Fibroblast of skin of back (primary cell): ENCODE measurements around the gene C11orf54. TPM values are rescaled to one million over a fixed set of nuclear protein-coding genes. Genes with fewer than 3 reads are reported as not detected.

Experiments used
- DNase-seq: peaks from one replicate; pipeline ENCODE4 v3.0.0-alpha.2; 2013
- polyA plus RNA-seq, 2 experiments: library from polyadenylated mRNA; unstranded; fragments of 120-200 nt; gene quantifications; one replicate each; pipeline ENCODE4 v1.2.1, GENCODE V29; 2013; ENCODE audit not compliant: insufficient read length in 2 of 2

The C11orf54 gene
- polyA plus RNA-seq (2013, experiment 1 of 2; ENCODE audit: insufficient read length): 8.3 TPM
- polyA plus RNA-seq (2013, experiment 2 of 2; ENCODE audit: insufficient read length): 11.3 TPM

DNA sequence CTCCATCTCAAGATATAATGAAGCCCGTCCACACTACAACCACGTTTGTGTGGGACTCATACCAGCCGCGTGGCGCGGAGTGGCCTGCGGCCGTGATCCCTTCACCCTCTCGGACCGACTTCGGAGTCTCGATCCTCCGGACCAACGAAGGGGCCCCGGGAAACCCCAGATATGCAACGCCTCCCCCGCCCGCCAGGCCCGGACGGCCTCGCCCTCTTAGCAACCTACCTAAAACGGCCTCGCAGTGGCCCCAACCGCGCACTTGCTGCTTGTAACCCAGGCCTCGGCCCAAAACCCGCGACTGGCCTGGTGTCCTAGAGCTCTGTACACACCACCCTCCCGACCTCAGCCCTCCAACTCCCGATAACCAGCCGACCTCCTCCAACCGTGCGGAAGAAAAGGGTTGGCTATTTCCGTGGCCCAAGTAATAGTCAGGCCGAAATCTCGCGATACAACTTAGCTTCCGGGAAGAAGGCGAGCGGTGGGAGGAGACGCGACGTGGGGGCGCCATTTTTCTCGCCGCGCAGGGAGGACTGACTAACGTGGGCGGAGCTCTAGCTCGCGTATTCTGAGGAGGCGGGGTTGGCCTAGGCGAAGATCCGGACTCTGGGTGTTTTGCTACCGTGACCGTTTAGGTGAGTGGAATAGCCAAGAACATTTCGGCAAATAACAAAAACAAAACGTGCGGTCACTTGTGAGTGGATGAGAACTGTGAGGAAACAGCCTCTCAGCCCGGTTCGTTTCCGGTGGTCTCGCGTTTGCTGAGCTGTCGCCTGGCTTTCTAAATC, at the start of gene C11orf54, which contains the start of gene TAF1D:
Gene C11orf54, plus strand, starts transcription at position 579 of the 788 bp plus-strand sequence. CDS start 5,722 bp downstream, outside the sequence.
Gene TAF1D, minus strand, starts transcription at position 402 of the 788 bp plus-strand sequence. CDS start 2,191 bp downstream, outside the sequence.
- peak; percentile 98 for DNase-seq

DNA sequence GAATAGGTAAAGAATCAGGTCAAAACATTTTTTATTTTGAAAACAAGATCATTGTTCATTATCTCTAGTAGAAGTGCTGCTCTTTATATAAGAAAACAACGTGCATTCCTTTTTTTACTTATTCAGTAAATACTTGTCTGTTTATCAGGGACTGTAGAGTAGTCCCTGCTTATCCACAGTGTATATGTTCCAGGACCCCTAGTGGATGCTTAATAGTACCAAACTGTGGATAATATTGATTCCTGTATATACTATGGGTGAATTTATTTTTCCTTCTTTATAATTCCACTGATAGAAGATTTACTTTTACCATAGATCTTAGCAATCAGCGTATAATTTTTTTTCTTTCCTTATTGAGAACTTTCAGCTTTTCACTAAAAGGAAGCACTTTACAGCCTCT, 47.4 kb upstream of the C11orf54 start:
- DNase-seq: no peak

- DNase-seq: no peak
Observed at GRCh38 chr11:93694557-93694956, 46.9 kb upstream of the C11orf54 start.

GRCh38 chr11:93697611-93698010, 43.9 kb upstream of the C11orf54 start:
- no peak for DNase-seq

GRCh38 chr11:93700830-93701229, 40.6 kb upstream of the C11orf54 start:
- no peak for DNase-seq

GRCh38 chr11:93704237-93704636, 37.2 kb upstream of the C11orf54 start:
- no peak for DNase-seq

- DNase-seq: no peak
Observed at GRCh38 chr11:93710239-93710638, 31.2 kb upstream of the C11orf54 start.

DNA sequence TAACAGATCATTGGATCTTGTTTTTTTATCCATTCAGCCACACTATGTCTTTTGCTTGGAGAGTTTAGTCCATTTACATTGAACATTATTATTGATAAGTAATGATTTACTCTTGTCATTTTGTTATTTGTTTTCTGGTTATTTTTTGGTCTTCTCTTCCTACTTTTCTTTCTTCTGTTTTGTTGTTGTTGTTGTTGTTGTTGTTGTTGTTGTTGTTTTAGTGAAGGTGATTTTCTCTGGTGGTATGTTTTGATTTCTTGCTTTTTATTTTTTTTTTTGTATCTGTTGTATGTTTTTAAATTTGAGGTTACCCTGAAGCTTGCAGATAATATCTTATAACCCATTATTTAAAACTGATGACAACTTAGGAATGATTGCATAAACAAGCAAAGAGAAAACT, 28.8 kb upstream of the C11orf54 start:
- DNase-seq: no peak

DNA sequence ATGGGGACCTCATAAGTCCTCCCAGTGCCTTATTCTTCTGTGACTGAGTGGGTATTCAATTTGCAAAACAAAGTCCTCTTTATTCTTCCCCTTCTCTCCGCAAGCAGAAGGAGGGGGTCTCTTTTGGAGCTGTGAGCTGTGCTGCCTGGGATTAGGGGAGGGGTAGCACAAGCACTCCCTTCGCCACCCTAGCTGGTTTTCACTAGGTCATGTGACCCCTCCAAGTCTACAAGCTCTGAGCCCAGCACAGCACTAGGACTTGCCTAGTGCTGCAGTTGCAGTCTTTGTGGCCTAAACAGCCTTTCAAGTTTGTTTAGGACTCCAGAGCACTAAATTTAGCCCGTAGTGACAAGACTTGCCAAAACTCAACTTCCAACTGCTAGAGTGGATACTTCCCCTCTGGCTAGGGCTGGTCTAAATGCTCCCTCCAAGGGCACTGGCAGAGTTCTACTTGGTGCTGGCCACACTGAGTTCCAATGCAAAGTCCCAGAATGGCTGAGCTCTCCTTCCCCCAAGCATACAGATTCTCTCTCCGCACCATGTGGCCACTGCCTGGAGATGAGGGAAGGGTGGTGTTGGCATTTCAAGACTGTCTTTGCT, 25.6 kb upstream of the C11orf54 start:
- no peak for DNase-seq

- no peak for DNase-seq
Observed at GRCh38 chr11:93717501-93717900, 24.0 kb upstream of the C11orf54 start.

DNA sequence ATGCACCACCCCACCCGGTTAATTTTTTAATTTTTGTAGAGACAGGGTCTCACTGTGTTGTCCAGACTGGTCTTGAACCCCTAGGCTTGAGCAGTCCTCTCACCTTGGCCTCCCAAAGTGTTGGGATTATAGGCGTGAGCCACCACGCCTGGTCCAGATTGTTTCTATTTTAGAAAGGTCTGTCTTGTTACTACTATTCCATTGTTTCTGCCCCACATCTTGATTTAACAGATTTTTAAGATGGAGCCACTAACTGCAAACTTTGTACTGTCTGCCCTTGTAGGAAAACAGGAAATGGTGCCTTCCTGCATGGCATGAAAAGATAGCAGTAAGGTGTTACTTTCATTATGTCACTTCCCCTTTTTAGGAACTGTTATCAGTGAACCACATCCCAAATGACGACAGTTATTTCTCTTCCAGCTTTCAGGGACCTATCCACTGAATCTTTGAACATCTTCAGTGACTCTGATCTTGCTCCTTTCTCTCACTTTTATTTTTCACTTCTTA, 23.4 kb upstream of the C11orf54 start:
- DNase-seq: no peak

- DNase-seq: no peak
Observed at GRCh38 chr11:93719310-93719709, 22.2 kb upstream of the C11orf54 start.

- DNase-seq: no peak
Observed at GRCh38 chr11:93720522-93720921, 20.9 kb upstream of the C11orf54 start.

- no peak for DNase-seq
Observed at GRCh38 chr11:93724089-93724488, 17.4 kb upstream of the C11orf54 start.

DNA sequence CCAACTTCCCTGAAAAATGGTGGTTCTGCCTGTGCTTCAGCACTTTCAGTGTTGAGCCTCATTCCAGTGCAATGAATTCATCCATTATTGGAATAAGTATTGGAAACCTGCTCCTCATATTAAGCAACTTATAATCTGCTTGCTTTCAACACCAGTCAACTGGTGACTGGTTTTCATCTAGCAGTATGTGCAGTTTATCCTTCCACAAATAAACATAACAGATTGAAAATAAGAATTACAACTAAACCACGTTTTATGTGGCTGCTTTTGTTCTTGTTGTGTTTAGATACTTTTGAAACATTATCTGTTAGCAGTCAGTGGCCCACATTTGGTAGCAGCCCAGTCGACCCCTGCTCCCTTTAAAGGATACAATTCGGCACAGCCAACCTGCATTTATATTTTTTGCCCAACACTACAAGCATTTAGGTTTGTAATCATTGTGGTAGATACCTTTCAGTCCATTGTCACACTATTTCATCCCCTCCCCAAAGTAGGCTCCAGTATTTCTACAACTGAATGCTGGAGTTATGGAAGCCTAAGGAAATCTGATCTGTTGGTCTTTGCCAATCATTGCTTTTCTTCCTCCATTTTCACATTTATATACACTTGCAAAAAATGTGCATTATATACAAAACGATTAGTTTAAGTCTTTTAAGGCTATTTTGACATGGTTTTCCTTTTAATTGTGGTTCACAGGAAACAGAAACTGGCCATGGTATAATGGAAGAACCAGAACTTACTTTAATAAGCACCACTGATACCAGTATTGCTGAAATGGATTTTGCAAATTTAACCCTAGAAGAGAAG, 13.3 kb upstream of the C11orf54 start:
- DNase-seq: no peak

DNA sequence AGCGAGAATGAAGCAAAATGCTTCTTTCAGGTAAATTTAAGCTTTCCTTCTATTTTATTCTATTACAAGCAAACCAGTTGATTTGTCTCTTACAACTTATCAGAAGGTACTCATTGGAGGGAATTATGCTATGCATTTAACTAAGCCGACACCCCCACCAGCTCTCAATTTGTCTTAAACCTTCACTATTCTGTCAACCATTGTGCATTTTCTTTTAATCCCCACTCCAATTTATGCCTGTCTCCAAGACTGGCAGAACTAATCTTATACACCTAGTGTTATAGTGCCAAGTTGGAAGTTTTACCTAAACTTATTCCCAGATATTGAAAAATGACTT, 12.7 kb upstream of the C11orf54 start:
- DNase-seq: no peak

GRCh38 chr11:93729129-93729616, 12.3 kb upstream of the C11orf54 start:
- no peak for DNase-seq

- DNase-seq: no peak
Observed at GRCh38 chr11:93730108-93731107, 11.1 kb upstream of the C11orf54 start.

DNA sequence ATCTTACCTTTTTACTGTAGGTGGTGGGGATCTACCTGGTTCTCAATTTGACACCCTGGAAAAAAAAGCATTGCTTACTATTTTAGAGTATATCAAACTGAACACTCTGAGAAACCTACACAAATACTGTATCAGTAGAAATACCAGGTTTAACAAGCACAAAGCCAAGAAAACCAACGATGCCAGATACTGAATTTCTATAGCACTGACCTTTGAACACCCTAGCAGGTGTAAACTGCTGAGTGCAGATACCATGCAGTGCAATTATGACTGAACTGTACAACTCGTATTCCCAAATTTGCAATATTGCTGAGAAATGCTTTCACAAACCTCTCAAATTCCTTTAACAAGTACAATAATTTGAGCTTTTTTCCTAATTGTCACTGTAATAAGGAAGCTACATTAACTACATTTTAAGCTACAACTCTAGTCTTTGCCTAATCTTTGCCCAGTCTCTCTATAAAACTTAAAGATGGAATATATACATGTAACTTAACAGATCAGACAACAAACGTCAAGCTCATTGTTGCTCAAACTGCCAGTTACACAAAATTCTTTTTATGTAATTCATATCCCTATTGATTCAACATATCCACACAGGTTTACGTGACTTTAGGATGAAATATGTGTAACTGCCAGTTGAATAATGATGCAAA, 9.1 kb upstream of the C11orf54 start:
- DNase-seq: no peak

DNA sequence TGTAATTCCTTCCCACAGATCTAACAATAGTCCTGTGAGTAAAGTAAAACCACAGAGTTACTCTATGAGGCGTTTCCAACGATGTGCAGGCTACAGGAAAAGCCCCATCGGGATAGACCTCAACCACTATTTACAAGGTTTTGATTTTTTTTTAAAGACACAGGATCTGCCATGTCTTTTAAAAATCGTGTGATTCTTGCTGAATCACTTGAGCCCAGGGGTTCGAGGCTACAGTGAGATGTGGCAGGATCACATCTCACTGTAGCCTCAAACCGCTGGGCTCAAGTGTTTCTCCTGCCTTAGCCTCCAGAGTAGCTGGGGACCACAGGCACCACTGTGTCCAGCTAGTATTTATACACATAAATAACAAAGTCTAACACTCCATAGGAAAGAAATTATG, 8.0 kb upstream of the C11orf54 start:
- DNase-seq: no peak
